HuH-7.5 (cell line): ENCODE measurements around the gene POU4F3.

Source experiments
- DNase-seq: peaks from one replicate; pipeline ENCODE4 v3.0.0; 2011; ENCODE audit warnings: low spot score

POU4F3 gene

GRCh38 chr5:146339715-146340259 lies 1.1 kb downstream of the POU4F3 start:
- no peak for DNase-seq

DNA sequence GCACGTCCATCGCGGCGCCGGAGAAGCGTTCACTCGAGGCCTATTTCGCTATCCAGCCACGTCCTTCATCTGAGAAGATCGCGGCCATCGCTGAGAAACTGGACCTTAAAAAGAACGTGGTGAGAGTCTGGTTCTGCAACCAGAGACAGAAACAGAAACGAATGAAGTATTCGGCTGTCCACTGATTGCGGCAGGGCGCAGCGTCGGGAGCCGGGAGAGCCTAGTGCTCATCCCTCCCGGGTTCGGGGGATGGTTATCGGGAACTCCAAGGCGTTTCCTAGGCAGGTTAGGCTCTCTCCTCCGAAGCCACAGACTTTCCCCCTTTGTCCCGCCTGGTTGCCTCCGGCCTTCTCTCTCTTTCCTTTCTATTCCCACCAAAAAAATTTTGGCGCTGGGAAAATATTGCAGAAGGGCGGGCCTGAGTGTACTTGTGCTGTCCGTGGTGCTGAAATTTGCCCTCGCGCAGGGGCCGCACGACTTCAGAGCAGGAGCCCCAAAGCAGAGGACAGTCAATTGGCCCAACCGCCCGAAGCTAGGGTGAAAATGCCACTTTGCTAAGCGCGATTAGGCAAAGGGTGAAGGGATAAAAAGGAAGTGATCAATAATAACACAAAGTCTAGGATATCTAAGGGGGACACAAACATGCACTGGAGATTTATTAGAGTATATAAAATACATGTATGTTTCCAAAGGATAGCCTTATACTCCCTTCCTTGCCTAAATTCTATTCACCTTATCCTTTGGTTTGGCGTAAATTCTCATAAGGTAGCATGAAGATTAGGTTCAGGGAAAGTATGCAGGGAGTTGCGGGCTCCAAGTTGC lies 1.8 kb downstream of the POU4F3 start:
- peak; percentile 73 for DNase-seq

- DNase-seq = no peak
Observed at GRCh38 chr5:146341854-146342253, 3.2 kb downstream of the POU4F3 start.

DNA sequence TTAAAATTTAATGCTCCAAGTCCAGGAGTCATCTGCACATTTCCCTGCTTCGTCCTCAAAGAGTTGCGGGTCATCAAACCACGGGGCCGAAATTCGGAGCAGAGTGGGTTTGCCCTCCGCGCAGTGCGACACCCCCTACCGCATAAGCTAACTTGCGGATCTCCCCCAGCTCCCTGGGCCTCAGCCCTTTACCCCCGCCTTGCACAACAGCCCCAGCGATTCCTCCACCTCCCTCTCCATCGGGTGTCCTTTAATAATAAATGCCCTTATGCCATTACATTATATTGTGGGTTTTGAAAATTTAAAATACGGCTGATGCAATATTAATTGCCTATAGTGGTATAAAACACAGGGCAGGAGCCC lies 3.9 kb downstream of the POU4F3 start:
- DNase-seq = no peak

- DNase-seq = no peak
Observed at GRCh38 chr5:146342882-146343865, 4.5 kb downstream of the POU4F3 start.

DNA sequence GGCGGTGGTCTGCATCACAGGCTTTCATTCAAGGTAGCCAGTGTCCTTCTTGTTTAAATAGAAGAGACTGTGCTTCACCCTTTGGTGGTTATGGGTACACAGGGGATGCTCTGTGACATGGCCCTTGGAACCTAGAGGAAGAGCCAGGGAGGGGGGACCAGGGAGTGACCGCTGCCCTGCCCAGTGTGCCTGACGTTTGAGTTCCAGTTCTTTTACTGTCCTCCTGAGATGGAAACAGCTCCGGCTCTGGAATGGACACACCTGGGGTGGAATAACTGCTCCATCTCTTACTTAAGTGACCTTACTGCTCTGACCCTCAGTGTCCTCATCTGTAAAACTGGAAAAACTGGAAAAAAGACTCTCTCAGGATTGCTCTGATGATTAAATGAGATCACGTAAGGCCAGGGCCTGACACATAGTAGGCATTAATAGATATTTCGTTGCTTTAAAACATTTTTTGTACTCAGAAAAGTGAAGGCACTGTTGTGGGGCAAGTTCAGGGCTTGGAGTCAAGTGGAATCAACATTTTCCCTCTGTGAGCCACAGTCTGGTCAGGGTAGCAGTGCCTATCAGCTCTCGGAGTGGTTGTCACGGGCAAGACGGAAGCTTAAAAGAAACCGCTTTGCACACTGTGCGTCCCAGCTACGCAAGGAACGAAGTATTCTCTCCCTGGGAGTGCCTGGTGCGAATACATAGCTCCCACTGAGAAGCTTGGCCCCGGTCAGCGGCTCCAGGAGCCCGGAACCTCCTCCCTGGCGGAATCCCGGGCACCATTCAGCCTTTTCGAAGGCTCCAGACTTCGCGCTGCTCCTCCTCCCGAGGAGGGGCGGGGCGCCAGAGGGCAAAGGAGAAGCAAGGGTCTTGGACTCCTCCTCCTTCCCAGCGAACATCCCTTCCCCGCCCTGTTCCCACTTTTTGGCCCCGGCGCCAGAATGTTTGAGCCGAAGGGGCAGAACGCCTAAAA lies 5.8 kb downstream of the POU4F3 start:
- no peak for DNase-seq

GRCh38 chr5:146345240-146345577 lies 6.6 kb downstream of the POU4F3 start:
- DNase-seq = no peak

GRCh38 chr5:146345578-146346366 lies 7.1 kb downstream of the POU4F3 start:
- DNase-seq = no peak

- no peak for DNase-seq
Observed at GRCh38 chr5:146357126-146357525, 18.5 kb downstream of the POU4F3 start.

GRCh38 chr5:146359836-146360235 lies 21.2 kb downstream of the POU4F3 start:
- no peak for DNase-seq

GRCh38 chr5:146363161-146363874 lies 24.7 kb downstream of the POU4F3 start:
- no peak for DNase-seq

DNA sequence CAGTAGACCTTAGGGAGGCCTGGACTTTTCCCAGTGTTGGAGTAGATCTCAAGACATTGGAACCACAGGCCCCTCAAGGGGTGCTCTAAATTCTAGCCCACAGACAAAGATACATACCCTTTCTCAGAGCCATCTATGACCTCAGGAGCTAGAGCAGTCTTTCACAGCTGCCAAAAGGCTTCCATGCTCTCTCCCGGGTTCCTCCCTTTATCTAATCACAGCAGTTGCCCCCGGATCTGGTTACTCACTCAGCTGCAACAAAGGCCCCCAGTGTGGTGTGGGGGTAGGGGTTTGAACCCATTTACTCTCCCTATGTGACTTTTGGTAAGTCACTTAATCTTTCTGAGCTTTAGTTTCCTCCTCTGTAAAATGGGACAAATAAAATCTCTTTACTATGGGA lies 27.0 kb downstream of the POU4F3 start:
- no peak for DNase-seq

DNA sequence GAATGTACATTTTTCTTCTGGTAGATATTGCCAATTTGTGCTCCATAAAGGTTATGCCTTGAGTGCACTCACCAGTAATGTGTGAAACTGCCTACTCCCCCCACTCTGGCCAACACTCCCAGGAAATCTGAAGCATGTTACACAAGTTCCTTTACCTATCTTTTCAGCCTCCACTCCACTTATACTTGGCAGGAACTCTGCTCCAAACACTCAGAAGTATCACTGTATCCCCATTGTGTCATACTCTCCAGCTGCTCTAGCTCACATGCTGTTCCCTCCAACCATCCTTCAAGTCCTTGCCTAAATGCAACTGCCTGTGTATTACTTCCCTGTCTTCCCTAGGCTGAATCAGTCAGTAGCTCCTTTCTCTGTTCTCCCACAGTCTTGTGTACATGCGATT lies 28.3 kb downstream of the POU4F3 start:
- no peak for DNase-seq

GRCh38 chr5:146368137-146368536 lies 29.5 kb downstream of the POU4F3 start:
- DNase-seq = no peak

GRCh38 chr5:146369691-146370090 lies 31.1 kb downstream of the POU4F3 start:
- no peak for DNase-seq

DNA sequence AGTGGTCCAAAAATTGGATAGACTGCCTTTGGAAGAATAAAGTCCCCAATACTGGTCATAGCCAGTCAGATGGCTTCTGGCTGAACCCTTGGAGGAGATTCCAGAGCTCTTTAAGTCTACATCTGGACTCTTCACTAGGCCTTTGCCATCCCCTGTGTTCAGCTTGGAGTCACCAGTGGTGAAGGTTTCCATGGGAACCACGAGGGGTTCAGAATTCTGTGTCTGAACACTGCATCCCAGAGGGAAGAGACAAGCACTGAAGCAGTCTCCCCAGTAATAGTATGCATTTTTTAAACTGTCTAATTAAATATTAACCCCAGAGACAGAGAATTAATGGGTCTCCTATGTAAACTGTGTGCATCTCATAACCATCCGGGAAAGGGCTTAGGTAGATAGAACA lies 38.2 kb downstream of the POU4F3 start:
- no peak for DNase-seq

- no peak for DNase-seq
Observed at GRCh38 chr5:146378986-146379385, 40.3 kb downstream of the POU4F3 start.

DNA sequence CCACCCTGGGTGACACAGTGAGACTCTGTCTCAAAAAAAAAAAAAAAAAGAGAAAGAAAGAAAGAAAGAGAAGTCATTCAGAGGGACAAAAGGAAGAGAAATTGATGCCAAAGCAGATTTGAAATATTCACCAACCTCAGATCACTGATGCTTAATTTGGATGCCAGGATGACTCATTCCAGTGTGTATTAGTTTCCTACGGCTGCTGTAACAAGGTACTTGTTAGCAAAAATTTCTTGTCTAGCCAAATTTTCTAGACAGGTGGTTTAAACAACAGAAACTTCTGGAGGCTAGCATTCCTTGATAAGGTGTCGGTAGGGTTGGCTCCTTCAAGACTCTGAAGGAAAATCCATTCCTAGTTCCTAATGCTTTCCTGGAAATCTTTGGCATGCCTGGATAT lies 42.1 kb downstream of the POU4F3 start:
- no peak for DNase-seq

DNA sequence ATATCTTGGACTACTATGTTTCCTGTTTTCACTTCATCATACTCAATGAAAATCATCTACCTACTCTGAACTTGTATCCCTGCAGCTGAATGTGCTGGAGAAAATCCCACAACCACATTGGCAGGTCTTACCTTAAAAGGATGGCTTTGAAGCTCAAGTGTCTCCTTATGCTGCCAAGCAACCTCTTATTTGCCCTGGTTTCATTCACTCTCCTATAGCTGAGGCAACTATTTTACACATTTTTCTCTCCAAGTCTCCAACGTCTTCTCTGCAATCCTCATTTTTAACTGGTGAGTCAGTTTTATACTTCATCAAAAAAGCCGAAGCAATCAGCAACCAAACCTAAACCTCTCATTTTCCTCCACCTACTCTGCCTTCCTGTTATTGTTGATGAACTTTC lies 49.7 kb downstream of the POU4F3 start:
- no peak for DNase-seq

- DNase-seq = no peak
Observed at GRCh38 chr5:146390469-146390868, 51.8 kb downstream of the POU4F3 start.
